Chondrocyte (in vitro differentiated cells): ENCODE results near the gene PRICKLE1. TPM values are rescaled to one million over a fixed set of nuclear protein-coding genes. Genes with fewer than 3 reads are reported as not detected.
A peak's percentile ranks its signal among the peaks of the same experiment; 100 is the strongest.

Source experiments
- DNase-seq: peaks from one replicate; pipeline ENCODE4 v3.0.0; 2021; ENCODE audit warnings: mixed read lengths, low spot score
- H3K27ac Mint-ChIP-seq: one replicate; pipeline ENCODE4 v1.8.0; 2021; ENCODE audit warnings: mild to moderate bottlenecking, moderate library complexity, mixed read lengths; ENCODE audit not compliant: unreplicated experiment
- H3K27me3 Mint-ChIP-seq: 2 replicates; pipeline ENCODE4 v1.8.0; 2021; ENCODE audit warnings: low read depth, mixed read lengths
- H3K36me3 Mint-ChIP-seq: 2 replicates; pipeline ENCODE4 v1.8.0; 2021; ENCODE audit warnings: low read depth, mixed read lengths
- H3K4me1 Mint-ChIP-seq: 2 replicates; pipeline ENCODE4 v1.8.0; 2021; ENCODE audit warnings: low read depth, mild to moderate bottlenecking, mixed read lengths
- H3K4me3 Mint-ChIP-seq: one replicate; pipeline ENCODE4 v1.8.0; 2021; ENCODE audit warnings: mild to moderate bottlenecking, moderate library complexity, mixed read lengths; ENCODE audit not compliant: unreplicated experiment
- H3K9me3 Mint-ChIP-seq: 2 replicates; pipeline ENCODE4 v1.8.0; 2021; ENCODE audit warnings: low read depth, mixed read lengths
- total RNA-seq: library from RNA; stranded (reverse); gene quantifications from 3 replicates; pipeline ENCODE4 v1.2.1, GENCODE V29; 2021
- TF ChIP-seq, protein P1 (sequence below): fragments of 200-600 bp; sonication (generic); IDR thresholded peaks from 2 replicates; pipeline ENCODE4 v1.5.0; 2021; ENCODE audit warnings: antibody characterized with exemption, mild to moderate bottlenecking, moderate library complexity

Gene PRICKLE1
- total RNA-seq, 1 donor from 2014 or later = 32.0 TPM

DNA sequence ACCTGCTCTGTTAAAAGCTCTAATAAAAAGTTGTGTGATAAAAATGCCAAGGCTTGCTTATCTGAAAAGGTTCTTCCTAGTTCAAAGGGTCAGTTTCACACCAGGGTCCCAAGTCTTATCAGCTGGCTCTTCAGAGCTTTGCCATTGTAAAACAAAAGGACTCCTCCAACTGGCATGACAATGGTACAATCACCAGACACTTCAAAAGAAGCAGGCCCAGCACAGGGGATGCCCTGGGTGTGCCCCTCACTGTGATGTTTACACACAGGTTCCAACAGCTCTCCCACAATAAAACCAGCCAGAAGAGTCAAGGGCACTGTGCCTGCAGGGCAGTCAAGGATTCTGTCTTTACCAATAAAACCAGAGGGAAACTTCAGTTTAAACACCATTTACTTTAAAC lies 78.7 kb downstream of the PRICKLE1 start:
- DNase-seq = no peak
- Mint-ChIP-seq H3K27me3 (no peaks in the 10 kb centered on the region), H3K27ac (no peak overlapping the region), H3K4me1 (peaks cover 30% of the 10 kb centered on the region), H3K36me3 (peaks cover 1% of the 10 kb centered on the region), H3K9me3 (no peaks in the 10 kb centered on the region), H3K4me3 (no peak overlapping the region)
- TF ChIP-seq, protein P1, sequence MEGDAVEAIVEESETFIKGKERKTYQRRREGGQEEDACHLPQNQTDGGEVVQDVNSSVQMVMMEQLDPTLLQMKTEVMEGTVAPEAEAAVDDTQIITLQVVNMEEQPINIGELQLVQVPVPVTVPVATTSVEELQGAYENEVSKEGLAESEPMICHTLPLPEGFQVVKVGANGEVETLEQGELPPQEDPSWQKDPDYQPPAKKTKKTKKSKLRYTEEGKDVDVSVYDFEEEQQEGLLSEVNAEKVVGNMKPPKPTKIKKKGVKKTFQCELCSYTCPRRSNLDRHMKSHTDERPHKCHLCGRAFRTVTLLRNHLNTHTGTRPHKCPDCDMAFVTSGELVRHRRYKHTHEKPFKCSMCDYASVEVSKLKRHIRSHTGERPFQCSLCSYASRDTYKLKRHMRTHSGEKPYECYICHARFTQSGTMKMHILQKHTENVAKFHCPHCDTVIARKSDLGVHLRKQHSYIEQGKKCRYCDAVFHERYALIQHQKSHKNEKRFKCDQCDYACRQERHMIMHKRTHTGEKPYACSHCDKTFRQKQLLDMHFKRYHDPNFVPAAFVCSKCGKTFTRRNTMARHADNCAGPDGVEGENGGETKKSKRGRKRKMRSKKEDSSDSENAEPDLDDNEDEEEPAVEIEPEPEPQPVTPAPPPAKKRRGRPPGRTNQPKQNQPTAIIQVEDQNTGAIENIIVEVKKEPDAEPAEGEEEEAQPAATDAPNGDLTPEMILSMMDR = no peak

DNA sequence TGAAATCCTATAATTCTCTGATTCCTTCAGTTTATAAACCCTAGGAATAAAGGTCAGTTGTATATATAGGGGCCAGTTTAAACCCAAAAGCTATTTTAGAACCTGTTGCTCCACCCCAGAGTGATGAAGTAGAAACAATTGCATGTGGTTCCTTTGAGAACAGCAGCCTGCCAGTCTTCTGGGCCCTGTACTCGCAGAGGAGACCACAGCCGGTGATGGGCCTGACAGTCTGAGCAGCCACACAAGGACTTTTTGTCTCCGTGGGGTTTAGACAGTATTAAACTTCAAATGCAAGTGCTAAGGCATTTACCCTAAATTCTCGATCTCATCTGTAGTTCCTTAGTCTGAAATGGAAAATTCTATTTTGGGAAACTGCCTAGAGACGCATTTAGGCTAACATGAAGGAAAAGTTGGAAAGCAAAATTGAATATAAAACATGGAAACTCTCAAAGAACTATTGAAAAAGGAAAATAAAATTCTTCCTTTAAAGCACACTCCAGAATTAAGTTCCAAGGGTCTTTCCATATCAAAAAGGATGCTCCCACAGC lies 80.6 kb downstream of the PRICKLE1 start:
- Mint-ChIP-seq H3K9me3 (no peaks in the 10 kb centered on the region), H3K27me3 (no peaks in the 10 kb centered on the region), H3K4me3 (peak overlapping the region; percentile 37), H3K27ac (peak overlapping the region; percentile 81), H3K4me1 (peaks cover 38% of the 10 kb centered on the region), H3K36me3 (peaks cover 1% of the 10 kb centered on the region)
- TF ChIP-seq, protein P1 = no peak
- DNase-seq = no peak

DNA sequence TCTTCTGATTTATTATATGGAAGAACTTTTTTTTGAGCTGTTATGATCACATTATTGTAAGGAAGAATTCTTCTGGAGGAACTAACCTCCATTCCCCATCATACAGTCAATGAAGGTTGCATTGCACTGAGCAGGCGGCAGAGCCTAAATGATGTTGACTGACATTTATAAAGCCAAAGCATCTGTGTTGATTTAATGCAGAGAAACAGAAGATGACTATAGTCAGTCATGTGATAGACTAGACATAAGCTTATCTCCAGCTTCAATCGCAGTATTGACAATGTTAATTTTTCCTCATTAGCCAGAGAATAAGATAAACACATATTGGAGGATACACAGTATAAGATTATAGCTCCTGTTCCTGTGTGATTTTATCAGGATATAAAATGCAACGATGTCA lies 82.0 kb downstream of the PRICKLE1 start:
- no peaks in the 10 kb centered on the region for H3K9me3 Mint-ChIP-seq
- DNase-seq = no peak
- H3K27ac Mint-ChIP-seq = no peak overlapping the region
- H3K4me3 Mint-ChIP-seq = no peak overlapping the region
- peaks cover 1% of the 10 kb centered on the region for H3K36me3 Mint-ChIP-seq
- no peaks in the 10 kb centered on the region for H3K27me3 Mint-ChIP-seq
- H3K4me1 Mint-ChIP-seq = peaks cover 50% of the 10 kb centered on the region
- TF ChIP-seq, protein P1 = no peak

DNA sequence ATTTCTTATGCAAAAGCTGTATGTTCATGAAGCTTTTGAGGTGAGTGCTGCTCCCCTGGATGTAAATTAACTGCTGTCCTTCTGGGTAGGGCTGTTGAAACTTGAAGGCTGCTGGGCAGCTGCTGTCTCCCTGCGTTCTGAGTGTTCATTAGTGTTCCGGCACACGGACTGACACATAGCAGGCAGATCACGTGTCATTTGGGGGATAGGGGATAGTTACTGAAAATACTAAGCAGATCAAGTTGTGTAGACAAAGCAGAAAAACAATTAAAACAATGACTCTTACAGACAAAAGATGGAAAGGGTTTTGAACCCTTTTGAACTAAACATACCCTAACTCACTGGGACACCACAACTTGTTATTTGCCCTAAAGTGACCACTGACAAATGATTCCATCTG lies 82.5 kb downstream of the PRICKLE1 start:
- no peaks in the 10 kb centered on the region for H3K27me3 Mint-ChIP-seq
- peaks cover 55% of the 10 kb centered on the region for H3K4me1 Mint-ChIP-seq
- no peak overlapping the region for H3K4me3 Mint-ChIP-seq
- H3K9me3 Mint-ChIP-seq = no peaks in the 10 kb centered on the region
- TF ChIP-seq, protein P1 = no peak
- no peak for DNase-seq
- H3K36me3 Mint-ChIP-seq = peaks cover 1% of the 10 kb centered on the region
- H3K27ac Mint-ChIP-seq = no peak overlapping the region

DNA sequence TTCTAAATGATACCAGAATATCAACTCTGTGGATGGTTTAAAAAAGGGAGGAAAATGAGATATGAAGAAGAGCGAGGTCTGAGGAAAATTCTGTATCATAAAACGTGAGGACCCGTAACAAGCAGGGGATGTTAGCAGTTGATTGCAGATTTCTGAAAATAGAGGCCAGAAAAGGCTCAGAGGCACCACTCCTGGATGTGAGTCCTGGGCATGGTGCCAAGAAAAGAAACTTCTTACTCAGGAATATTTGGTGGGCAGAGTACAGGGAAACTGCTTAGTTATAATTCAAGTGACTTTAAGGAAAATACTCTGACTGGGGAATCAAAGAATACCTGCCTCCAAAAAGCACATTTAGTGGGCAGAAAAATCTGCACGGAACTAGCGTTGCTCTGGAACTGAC lies 85.5 kb downstream of the PRICKLE1 start:
- Mint-ChIP-seq H3K9me3 (no peaks in the 10 kb centered on the region), H3K4me1 (peaks cover 47% of the 10 kb centered on the region), H3K4me3 (no peak overlapping the region), H3K27me3 (no peaks in the 10 kb centered on the region), H3K27ac (peak overlapping the region; percentile 3), H3K36me3 (peaks cover 2% of the 10 kb centered on the region)
- TF ChIP-seq, protein P1 = no peak
- DNase-seq = no peak
